ENCODE measurements around the gene DPP10. TPM values are rescaled to one million over a fixed set of nuclear protein-coding genes. Genes with fewer than 3 reads are reported as not detected.
A peak's percentile ranks its signal among the peaks of the same experiment; 100 is the strongest.

Gene DPP10
- total RNA-seq, 1 experiment from 2014 or later: not detected

- peak; percentile 32 for DNase-seq (ENCODE audit: low read depth, low spot score)
- H3K36me3 ChIP-seq (ENCODE audit: control insufficient read depth, insufficient read depth, low read length): no peaks in the 10 kb centered on the region
- no peaks in the 10 kb centered on the region for H3K9me3 ChIP-seq (ENCODE audit: control insufficient read depth, insufficient read depth, low read depth, low read length)
- H3K27ac ChIP-seq (ENCODE audit: low read length): no peak overlapping the region
- ChIA-PET CTCF (interaction anchor here (1.4 kb wide), 2 partner anchors 574 to 586 kb away, joined by 4 to 12 read pairs; no protein-coding TSS in a partner anchor), POLR2A (no interaction called here)
- H3K4me3 ChIP-seq (ENCODE audit: low read depth in 2 of 2, low read length in 2 of 2): no peak overlapping the region
- intact Hi-C loops (cut with micrococcal nuclease; ENCODE audit: unreplicated experiment) (loop anchor here (2.0 kb wide), 1 partner anchor 574 kb away; no protein-coding TSS in a partner anchor), in situ Hi-C loops (cut with HindIII; ENCODE audit: low pct_unique_long_range_greater_than_20kb, low sequenced_read_pairs) (no loop called here)
- TF ChIP-seq REST (IDR thresholded peaks at IDR 0.05; ENCODE audit: insufficient read depth in 1 of 2, low read depth in 2 of 2, low read length in 1 of 2) (no peak), CTCF (IDR thresholded peaks at IDR 0.05) (peak; percentile 84), TCF7L2 (IDR thresholded peaks at IDR 0.05; ENCODE audit: low read depth, low read length) (no peak), POLR2AphosphoS5 (IDR thresholded peaks at IDR 0.05; ENCODE audit: low read depth, low read length) (no peak)
- no peaks in the 10 kb centered on the region for H3K27me3 ChIP-seq (ENCODE audit: control insufficient read depth, insufficient read depth, low read length)
- H3K4me1 ChIP-seq (ENCODE audit: control insufficient read depth, insufficient read depth, low read length): no peaks in the 10 kb centered on the region
- no TSS peak for BruUV-seq (replicated peaks)
- ATAC-seq: peak; percentile 94
These were observed 108.7 kb downstream of the DPP10 start for GRCh38 chr2:114550895-114551793.

GRCh38 chr2:114553027-114553426, 110.6 kb downstream of the DPP10 start:
- Histone ChIP-seq H3K9me3 (ENCODE audit: control insufficient read depth, insufficient read depth, low read depth, low read length) (no peaks in the 10 kb centered on the region), H3K27me3 (ENCODE audit: control insufficient read depth, insufficient read depth, low read length) (no peaks in the 10 kb centered on the region), H3K4me3 (ENCODE audit: low read depth in 2 of 2, low read length in 2 of 2) (no peak overlapping the region), H3K36me3 (ENCODE audit: control insufficient read depth, insufficient read depth, low read length) (no peaks in the 10 kb centered on the region), H3K4me1 (ENCODE audit: control insufficient read depth, insufficient read depth, low read length) (no peaks in the 10 kb centered on the region), H3K27ac (ENCODE audit: low read length) (no peak overlapping the region)
- in situ Hi-C loops (cut with HindIII; ENCODE audit: low pct_unique_long_range_greater_than_20kb, low sequenced_read_pairs): no loop called here
- TF ChIP-seq REST (IDR thresholded peaks at IDR 0.05; ENCODE audit: insufficient read depth in 1 of 2, low read depth in 2 of 2, low read length in 1 of 2) (no peak), CTCF (IDR thresholded peaks at IDR 0.05) (no peak), TCF7L2 (IDR thresholded peaks at IDR 0.05; ENCODE audit: low read depth, low read length) (no peak), SIN3A (IDR thresholded peaks at IDR 0.05; ENCODE audit: borderline replicate concordance, insufficient read depth, low read depth, low read length) (no peak), POLR2AphosphoS5 (IDR thresholded peaks at IDR 0.05; ENCODE audit: low read depth, low read length) (no peak)
- no TSS peak for BruUV-seq (replicated peaks)
- intact Hi-C loops (cut with micrococcal nuclease; ENCODE audit: unreplicated experiment): no loop called here
- ATAC-seq (no peak), DNase-seq (ENCODE audit: low read depth, low spot score) (no peak)
- ChIA-PET CTCF (no interaction called here), POLR2A (no interaction called here)
